Colonic mucosa (tissue), 4 donors: ENCODE results near the gene RHBDL2. TPM values are rescaled to one million over a fixed set of nuclear protein-coding genes. Genes with fewer than 3 reads are reported as not detected.

ENCODE experiments used
- DNase-seq: peaks from one replicate; pipeline ENCODE4 v3.0.0-alpha.2; 2020
- H3K27ac ChIP-seq: fragments of 200-600 bp; one replicate; pipeline ENCODE4 v1.8.0; 2021
- H3K27me3 ChIP-seq: fragments of 200-600 bp; one replicate; pipeline ENCODE4 v1.8.0; 2021
- H3K36me3 ChIP-seq: fragments of 200-600 bp; one replicate; pipeline ENCODE4 v1.8.0; 2021
- H3K4me1 ChIP-seq: fragments of 200-600 bp; one replicate; pipeline ENCODE4 v1.8.0; 2021; ENCODE audit warnings: mild to moderate bottlenecking
- H3K4me3 ChIP-seq: fragments of 200-600 bp; one replicate; pipeline ENCODE4 v1.8.0; 2021
- H3K9ac ChIP-seq, 2 donors: one replicate each; pipeline ENCODE4 v1.7.0; 2013; ENCODE audit warnings: control low read depth in 2 of 2, low read depth in 2 of 2, low read length in 2 of 2
- H3K9me3 ChIP-seq: fragments of 200-600 bp; one replicate; pipeline ENCODE4 v1.8.0; 2021
- CTCF ChIP-seq: fragments of 200-600 bp; IDR thresholded peaks from one replicate; pipeline ENCODE4 v1.8.0; 2022; ENCODE audit warnings: antibody characterized with exemption, mild to moderate bottlenecking
- intact Hi-C: fragments of 100-400 bp; cut with DNase I; formaldehyde crosslinking; loops from one replicate; pipeline ENCODE4 v1.14.1; 2022
- total RNA-seq, 2 donors: library from RNA; stranded (reverse); fragmentation: NEBNext Ultra II Directional in 1 of 2; extraction: Animal tissue kit (Norgen Biotek cat#: 25700) in 1 of 2; gene quantifications; one replicate each; pipeline ENCODE4 v1.2.1, GENCODE V29; 2021
- donor health status: healthy.
- donor health status: DM: no; HTN: no; CAD: no.
- donor health status: DM: no; HTN: no; CAD: no.

RHBDL2 gene
- total RNA-seq, 2 donors from 2014 or later = 42.5 to 46.7 TPM

- no peaks in the 10 kb centered on the region for H3K9me3 ChIP-seq
- H3K4me1 ChIP-seq = no peaks in the 10 kb centered on the region
Observed at GRCh38 chr1:38888423-38889333, 53.0 kb downstream of the RHBDL2 start.

GRCh38 chr1:38885092-38885491, 56.5 kb downstream of the RHBDL2 start:
- no peak for TF ChIP-seq CTCF
- no peaks in the 10 kb centered on the region for H3K27me3 ChIP-seq
- H3K4me1 ChIP-seq = no peaks in the 10 kb centered on the region
- no peak overlapping the region for H3K9ac ChIP-seq
- no peak overlapping the region for H3K27ac ChIP-seq
- no peak overlapping the region for H3K4me3 ChIP-seq
- H3K36me3 ChIP-seq = no peaks in the 10 kb centered on the region
- intact Hi-C loops = no loop called here
- no peaks in the 10 kb centered on the region for H3K9me3 ChIP-seq
- DNase-seq = no peak

More at GRCh38 chr1:38888423-38889333, 53.0 kb downstream of the RHBDL2 start:
- Histone ChIP-seq H3K4me3 (no peak overlapping the region), H3K27me3 (no peaks in the 10 kb centered on the region), H3K27ac (no peak overlapping the region), H3K36me3 (no peaks in the 10 kb centered on the region), H3K9ac (no peak overlapping the region)
- no peak for TF ChIP-seq CTCF
- intact Hi-C loops = no loop called here
- DNase-seq = no peak

GRCh38 chr1:38881487-38881886, 60.1 kb downstream of the RHBDL2 start, which contains the start of gene GJA9:
Gene GJA9 (minus strand): TSS chr1:38881587. CDS start chr1:38876098, 5,489 bp downstream.
- no peaks in the 10 kb centered on the region for H3K36me3 ChIP-seq
- no peaks in the 10 kb centered on the region for H3K4me1 ChIP-seq
- H3K27ac ChIP-seq = no peak within 1 kb of the TSS
- H3K9me3 ChIP-seq = no peaks in the 10 kb centered on the region
- DNase-seq = no peak
- H3K4me3 ChIP-seq = no peak within 1 kb of the TSS
- intact Hi-C loops = no loop called here
- no peaks in the 10 kb centered on the region for H3K27me3 ChIP-seq
- H3K9ac ChIP-seq = no peak within 1 kb of the TSS
- no peak for TF ChIP-seq CTCF

GRCh38 chr1:38875811-38876210, 65.8 kb downstream of the RHBDL2 start:
- intact Hi-C loops = loop anchor here (10.0 kb wide), 1 partner anchor 119 kb away; the partner anchor contains the start of gene AKIRIN1
- DNase-seq = no peak
- Histone ChIP-seq H3K27me3 (no peaks in the 10 kb centered on the region), H3K27ac (no peak overlapping the region), H3K9me3 (no peaks in the 10 kb centered on the region), H3K4me3 (no peak overlapping the region), H3K36me3 (no peaks in the 10 kb centered on the region), H3K4me1 (no peaks in the 10 kb centered on the region), H3K9ac (no peak overlapping the region)
- TF ChIP-seq CTCF = no peak

- H3K36me3 ChIP-seq = no peaks in the 10 kb centered on the region
- intact Hi-C loops = loop anchor here (10.0 kb wide), 1 partner anchor 122 kb away; the partner anchor contains the start of gene AKIRIN1
- H3K27ac ChIP-seq = peak within 1 kb of the TSS; percentile 52
- H3K4me1 ChIP-seq = no peaks in the 10 kb centered on the region
- no peaks in the 10 kb centered on the region for H3K27me3 ChIP-seq
- no peaks in the 10 kb centered on the region for H3K9me3 ChIP-seq
- TF ChIP-seq CTCF = no peak
- H3K9ac ChIP-seq = peak within 1 kb of the TSS; percentile 52 to 80
- peak within 1 kb of the TSS; percentile 84 for H3K4me3 ChIP-seq
- DNase-seq = peak; percentile 96
Observed at GRCh38 chr1:38873027-38873969, 68.3 kb downstream of the RHBDL2 start, which contains the start of gene MYCBP. Gene MYCBP (minus strand): TSS chr1:38873348. CDS start chr1:38873305, 43 bp downstream.
